B cell (primary cell): ENCODE data around the gene NOC2L. TPM values are rescaled to one million over a fixed set of nuclear protein-coding genes. Genes with fewer than 3 reads are reported as not detected.
A peak's percentile ranks its signal among the peaks of the same experiment; 100 is the strongest.

Source experiments
- ATAC-seq: fragments of 200-7000 bp; cut with Tn5 transposase; one replicate; pipeline ENCODE4 v1.10.0; 2021; ENCODE audit warnings: low read depth, mild to moderate bottlenecking, moderate number of reproducible peaks, moderate library complexity
- CTCF ChIA-PET: fragments of 350-600 bp; sonication (Branson Sonifier 250); formaldehyde crosslinking; loops from one replicate; lab custom pipeline; 2021; ENCODE audit warnings: antibody characterized with exemption, inconsistent platforms; lab: Charles Lee
- POLR2A ChIA-PET: fragments of 350-600 bp; sonication (Branson Sonifier 250); formaldehyde crosslinking; loops from one replicate; lab custom pipeline; 2021; ENCODE audit warnings: antibody characterized with exemption; lab: Charles Lee
- DNase-seq: peaks from one replicate; pipeline ENCODE4 v3.0.0; 2013
- H2AFZ ChIP-seq: 2 replicates; pipeline ENCODE4 v1.6.1; 2012; ENCODE audit warnings: mild to moderate bottlenecking, low read depth, low read length; ENCODE audit not compliant: insufficient read depth, poor library complexity, severe bottlenecking
- H3K27ac ChIP-seq, 2 donors: 1 replicate in 1 of 2; 2 replicates in 1 of 2; pipeline ENCODE4 v1.5.1; 2012 to 2013; ENCODE audit warnings: low read length in 2 of 2, mild to moderate bottlenecking in 2 of 2, moderate library complexity in 1 of 2
- H3K27me3 ChIP-seq, 4 experiments: fragments of 200-600 bp in 1 of 4; sonication (generic) in 1 of 4; replicated peaks in 1 of 4; 1 replicate in 2 of 4; 2 replicates in 2 of 4; pipeline versions ENCODE4 v1.6.1 to v1.7.0; 2013 to 2016; ENCODE audit warnings: low read length in 3 of 4, mild to moderate bottlenecking in 2 of 4, mixed read lengths in 1 of 4, moderate library complexity in 1 of 4; ENCODE audit not compliant: insufficient read depth in 4 of 4, control insufficient read depth in 3 of 4; ENCODE audit errors: control extremely low read depth in 1 of 4
- H3K36me3 ChIP-seq, 2 experiments: replicated peaks in 1 of 2; 1 replicate in 1 of 2; 2 replicates in 1 of 2; pipeline versions ENCODE4 v1.6.1 to v1.7.1; 2013; ENCODE audit warnings: low read length in 1 of 2; ENCODE audit not compliant: insufficient read depth in 2 of 2, control insufficient read depth in 1 of 2; ENCODE audit errors: control extremely low read depth in 1 of 2, extremely low read depth in 1 of 2
- H3K4me1 ChIP-seq, 2 donors: fragments of 200-600 bp in 1 of 2; sonication (generic) in 1 of 2; 1 replicate in 1 of 2; 2 replicates in 1 of 2; pipeline versions ENCODE4 v1.5.1 to v1.6.1; 2013 to 2017; ENCODE audit warnings: low read length in 2 of 2; ENCODE audit not compliant: control insufficient read depth in 2 of 2, insufficient read depth in 2 of 2
- H3K4me2 ChIP-seq: replicated peaks from 2 replicates; pipeline ENCODE3; 2012; ENCODE audit warnings: mild to moderate bottlenecking, low read depth, low read length; ENCODE audit not compliant: poor library complexity, severe bottlenecking
- H3K4me3 ChIP-seq, 5 experiments: fragments of 200-600 bp in 1 of 5; sonication (generic) in 1 of 5; 1 replicate in 3 of 5; 2 replicates in 2 of 5; pipeline versions ENCODE4 v1.5.1 to v1.7.0; 2011 to 2016; ENCODE audit warnings: low read length in 4 of 5, mild to moderate bottlenecking in 4 of 5, low read depth in 2 of 5, control low read depth in 1 of 5, moderate library complexity in 1 of 5; ENCODE audit not compliant: insufficient read depth in 1 of 5; ENCODE audit errors: control extremely low read depth in 1 of 5, extremely low read depth in 1 of 5
- H3K79me2 ChIP-seq: fragments of 200-600 bp; sonication (generic); one replicate; pipeline ENCODE4 v1.6.0; 2016; ENCODE audit warnings: low read length; ENCODE audit not compliant: control insufficient read depth, insufficient read depth
- H3K9ac ChIP-seq: fragments of 200-600 bp; sonication (generic); 2 replicates; pipeline ENCODE4 v1.6.1; 2017; ENCODE audit warnings: mild to moderate bottlenecking, low read length, moderate library complexity
- H3K9me3 ChIP-seq, 3 donors: one replicate each; pipeline versions ENCODE4 v1.6.1 to v1.7.1; 2013; ENCODE audit warnings: low read length in 2 of 3; ENCODE audit not compliant: control insufficient read depth in 2 of 3, insufficient read depth in 1 of 3; ENCODE audit errors: control extremely low read depth in 1 of 3
- H4K20me1 ChIP-seq: 2 replicates; pipeline ENCODE4 v1.6.0; 2012; ENCODE audit warnings: mild to moderate bottlenecking, low read length; ENCODE audit not compliant: insufficient read depth, control insufficient read depth, poor library complexity, severe bottlenecking
- H3K27ac Mint-ChIP-seq: one replicate; pipeline ENCODE4 v1.8.0; 2021; ENCODE audit warnings: mixed read lengths
- H3K27me3 Mint-ChIP-seq: one replicate; pipeline ENCODE4 v1.8.0; 2021; ENCODE audit warnings: mixed read lengths
- H3K4me1 Mint-ChIP-seq: one replicate; pipeline ENCODE4 v1.8.0; 2021; ENCODE audit warnings: mixed read lengths
- H3K4me3 Mint-ChIP-seq: one replicate; pipeline ENCODE4 v1.8.0; 2021; ENCODE audit warnings: mixed read lengths
- H3K9me3 Mint-ChIP-seq: one replicate; pipeline ENCODE4 v1.8.0; 2022; ENCODE audit warnings: mixed read lengths; ENCODE audit not compliant: insufficient read depth
- CTCF ChIP-seq: fragments of 200-600 bp; IDR thresholded peaks from one replicate; pipeline ENCODE4 v1.8.0; 2022; ENCODE audit warnings: antibody characterized with exemption, mild to moderate bottlenecking
- EZH2 ChIP-seq: IDR thresholded peaks from 2 replicates; pipeline ENCODE4 v1.6.1; 2012; ENCODE audit warnings: borderline replicate concordance, low read depth, mild to moderate bottlenecking, moderate library complexity, low read length; ENCODE audit not compliant: insufficient read depth, poor library complexity, severe bottlenecking
- WGBS: methylation state at CpG from one replicate; pipeline ENCODE4 v1.1.5; 2013; ENCODE audit warnings: missing lambda C conversion rate; ENCODE audit not compliant: insufficient coverage; 5-methylcytosine and 5-hydroxymethylcytosine counted together
- intact Hi-C: fragments of 100-400 bp; cut with micrococcal nuclease; formaldehyde crosslinking; loops from one replicate; pipeline ENCODE4 v1.10.0; 2022
- polyA plus RNA-seq: library from polyadenylated mRNA; depleted of rRNA; stranded (reverse); fragments of >200 nt; gene quantifications from 2 replicates; pipeline ENCODE4 v1.2.3, GENCODE V29; 2012
- total RNA-seq, 2 donors: library from RNA; stranded (reverse); fragments of 120-200 nt in 1 of 2; gene quantifications; 1 replicate in 1 of 2; 2 replicates in 1 of 2; pipeline versions ENCODE4 v1.2.3 to v1.2.4, GENCODE V29; 2013 to 2022

The NOC2L gene
- total and polyA plus RNA-seq, 2 donors (not counting 1 experiment from before 2014, with no cell fraction given), result 48.0 to 64.1 TPM

- CTCF ChIA-PET, result interaction anchor here (0.9 to 2.4 kb wide), 8 partner anchors 13 to 158 kb away, joined by 3 to 18 read pairs (median 4); no protein-coding TSS in a partner anchor
- intact Hi-C loops, result loop anchor here (2.0 kb wide), 1 partner anchor 15 kb away; no protein-coding TSS in a partner anchor
- H3K27ac Mint-ChIP-seq, result peak overlapping the region; percentile 61
- Histone ChIP-seq H3K9ac (no peak overlapping the region), H3K36me3 (no peaks in the 10 kb centered on the region), H3K79me2 (no peaks in the 10 kb centered on the region), H3K9me3 (peaks cover 0 to 16% (median 0%) of the 10 kb centered on the region in 3 donors), H3K4me2 (peak overlapping the region; percentile 91), H4K20me1 (no peaks in the 10 kb centered on the region), H3K4me1 (peaks cover 25 to 30% of the 10 kb centered on the region in 2 donors), H3K27ac (no peak overlapping the region), H3K27me3 (peaks cover 0 to 48% (median 15%) of the 10 kb centered on the region in 4 experiments), H3K4me3 (peak overlapping the region in 2 of 5 experiments; percentile 43 to 62), H2AFZ (no peak overlapping the region)
- ATAC-seq (no peak), DNase-seq (peak; percentile 34)
- 82% methylated on average over 13 of the region's 13 CpGs for whole genome bisulfite sequencing
- TF ChIP-seq EZH2 (no peak), CTCF (no peak)
- peaks cover 22% of the 10 kb centered on the region for H3K4me1 Mint-ChIP-seq
- POLR2A ChIA-PET, result no interaction called here
- H3K27me3 Mint-ChIP-seq, result peaks cover 37% of the 10 kb centered on the region
- H3K9me3 Mint-ChIP-seq, result no peaks in the 10 kb centered on the region
- H3K4me3 Mint-ChIP-seq, result peak overlapping the region; percentile 88
Observed at GRCh38 chr1:905811-906599, 53.1 kb downstream of the NOC2L start.
